GM12873 (cell line): Measurements from ENCODE around the gene OR5C1.

ENCODE experiments used
- TF ChIP-seq, protein P1 (sequence below): IDR thresholded peaks from 2 replicates; pipeline ENCODE4 v1.5.1; 2012; ENCODE audit warnings: low read depth, mild to moderate bottlenecking, moderate library complexity, low read length, control low read depth; ENCODE audit not compliant: insufficient read depth; ENCODE audit errors: missing control alignments

The OR5C1 gene

GRCh38 chr9:122800066-122801060, 11.6 kb downstream of the OR5C1 start, which contains the start of gene OR1K1:
TSS of gene OR1K1 (plus strand) at chr9:122800123. CDS start at chr9:122800123, 0 bp downstream.
- TF ChIP-seq, protein P1, sequence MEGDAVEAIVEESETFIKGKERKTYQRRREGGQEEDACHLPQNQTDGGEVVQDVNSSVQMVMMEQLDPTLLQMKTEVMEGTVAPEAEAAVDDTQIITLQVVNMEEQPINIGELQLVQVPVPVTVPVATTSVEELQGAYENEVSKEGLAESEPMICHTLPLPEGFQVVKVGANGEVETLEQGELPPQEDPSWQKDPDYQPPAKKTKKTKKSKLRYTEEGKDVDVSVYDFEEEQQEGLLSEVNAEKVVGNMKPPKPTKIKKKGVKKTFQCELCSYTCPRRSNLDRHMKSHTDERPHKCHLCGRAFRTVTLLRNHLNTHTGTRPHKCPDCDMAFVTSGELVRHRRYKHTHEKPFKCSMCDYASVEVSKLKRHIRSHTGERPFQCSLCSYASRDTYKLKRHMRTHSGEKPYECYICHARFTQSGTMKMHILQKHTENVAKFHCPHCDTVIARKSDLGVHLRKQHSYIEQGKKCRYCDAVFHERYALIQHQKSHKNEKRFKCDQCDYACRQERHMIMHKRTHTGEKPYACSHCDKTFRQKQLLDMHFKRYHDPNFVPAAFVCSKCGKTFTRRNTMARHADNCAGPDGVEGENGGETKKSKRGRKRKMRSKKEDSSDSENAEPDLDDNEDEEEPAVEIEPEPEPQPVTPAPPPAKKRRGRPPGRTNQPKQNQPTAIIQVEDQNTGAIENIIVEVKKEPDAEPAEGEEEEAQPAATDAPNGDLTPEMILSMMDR: no peak

GRCh38 chr9:122806661-122807060, 17.9 kb downstream of the OR5C1 start:
- TF ChIP-seq, protein P1: no peak

DNA sequence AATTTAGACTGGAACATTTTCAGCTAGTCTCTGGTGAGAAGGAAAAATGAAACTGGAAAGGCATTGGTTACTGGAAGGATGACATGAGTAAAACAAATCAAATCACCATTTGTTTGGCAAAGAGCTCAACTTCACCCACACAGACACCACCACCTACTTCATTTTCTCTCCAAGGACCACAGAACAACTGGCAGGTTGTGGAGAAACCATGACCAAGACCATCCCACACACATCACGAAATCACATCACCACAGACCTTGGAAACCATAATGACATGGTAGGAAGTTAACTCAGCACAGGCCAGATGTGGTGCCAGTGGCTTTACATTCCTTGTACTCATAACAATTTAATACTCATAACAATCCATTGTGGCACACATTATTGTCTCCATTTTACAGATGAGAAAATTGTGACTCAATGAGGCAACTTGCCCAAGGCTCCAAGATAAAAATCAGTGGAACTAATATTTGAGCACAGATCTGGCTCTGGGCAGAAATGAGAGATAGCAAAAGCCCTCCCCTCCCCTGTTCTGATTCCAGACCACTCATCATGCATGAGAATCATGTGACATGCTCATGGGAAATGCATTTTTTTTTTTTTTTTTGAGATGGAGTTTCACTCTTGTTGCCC, 18.7 kb downstream of the OR5C1 start:
- TF ChIP-seq, protein P1: no peak

GRCh38 chr9:122808141-122808540, 19.4 kb downstream of the OR5C1 start:
- TF ChIP-seq, protein P1: no peak

DNA sequence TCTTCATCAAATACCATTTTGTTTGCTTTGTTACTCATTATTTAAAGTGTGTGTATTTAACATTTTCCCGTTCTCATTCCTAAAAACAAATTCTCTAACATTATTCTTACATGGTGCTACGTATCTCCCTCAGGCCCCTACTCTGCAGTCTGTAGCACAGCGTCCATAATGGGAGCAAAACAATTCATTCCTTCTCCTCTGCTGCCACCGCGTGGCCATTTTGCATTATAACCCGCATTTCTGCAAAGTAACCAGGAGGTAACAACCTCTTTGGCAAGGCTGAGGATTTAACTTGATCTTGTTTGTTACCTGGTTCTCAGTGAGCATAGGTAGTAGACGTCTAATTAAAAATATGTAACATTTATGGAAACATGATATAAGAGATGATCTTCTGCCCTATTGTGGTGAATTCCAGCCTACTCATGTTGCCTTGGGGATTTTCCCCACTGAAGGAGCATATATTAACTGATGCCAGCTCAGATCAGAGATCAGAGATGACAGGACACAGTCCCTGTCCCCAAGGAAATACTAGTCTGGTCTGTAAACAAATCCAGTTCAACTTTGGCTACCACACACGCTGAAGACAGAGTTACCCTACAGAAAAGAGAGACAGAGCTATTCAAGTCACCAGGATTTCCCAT, 21.7 kb downstream of the OR5C1 start:
- TF ChIP-seq, protein P1: peak; percentile 70

- TF ChIP-seq, protein P1: no peak
Observed at GRCh38 chr9:122812736-122813135, 24.0 kb downstream of the OR5C1 start.

DNA sequence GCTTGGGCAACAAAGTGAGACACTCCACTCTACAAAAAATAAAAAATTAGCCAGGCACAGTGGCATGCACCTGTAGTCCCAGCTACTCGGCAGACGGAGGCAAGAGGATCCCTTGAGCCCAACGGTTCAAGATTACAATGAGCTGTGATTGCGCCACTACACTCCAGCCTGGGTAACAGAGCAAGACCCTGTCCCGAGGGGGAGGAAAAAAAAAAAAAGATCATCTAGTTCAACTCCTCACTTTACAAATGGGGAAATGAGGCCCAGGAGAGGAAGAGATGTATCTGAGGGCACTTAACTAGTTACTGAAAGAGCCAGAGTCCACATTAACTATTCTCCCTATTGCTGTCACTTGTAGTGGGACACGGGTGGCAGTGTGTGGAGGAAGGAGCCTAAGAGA, 25.8 kb downstream of the OR5C1 start:
- TF ChIP-seq, protein P1: no peak
